Loucy (cell line): ENCODE results near the gene TJP3.
A peak's percentile ranks its signal among the peaks of the same experiment; 100 is the strongest.

Experiments used
- H2AFZ ChIP-seq: fragments of 200-600 bp; sonication (generic); 2 replicates; pipeline ENCODE4 v1.6.0; 2016; ENCODE audit warnings: antibody characterized with exemption, mild to moderate bottlenecking, low read length, moderate library complexity
- H3F3A ChIP-seq: fragments of 200-600 bp; 2 replicates; pipeline ENCODE4 v1.6.0; 2016; ENCODE audit warnings: antibody characterized with exemption, low read depth, mild to moderate bottlenecking
- H3K27me3 ChIP-seq: fragments of 200-600 bp; sonication (generic); 2 replicates; pipeline ENCODE4 v1.6.1; 2014; ENCODE audit warnings: low read length, mild to moderate bottlenecking; ENCODE audit not compliant: insufficient read depth, poor library complexity, severe bottlenecking
- H3K36me3 ChIP-seq: fragments of 200-600 bp; sonication (generic); 2 replicates; pipeline ENCODE4 v1.6.1; 2016; ENCODE audit warnings: low read length; ENCODE audit not compliant: insufficient read depth
- H3K4me1 ChIP-seq: fragments of 200-600 bp; sonication (generic); 2 replicates; pipeline ENCODE4 v1.5.1; 2014; ENCODE audit warnings: low read length, mild to moderate bottlenecking; ENCODE audit not compliant: insufficient read depth, poor library complexity, severe bottlenecking
- H3K4me2 ChIP-seq: fragments of 200-600 bp; sonication (generic); 2 replicates; pipeline ENCODE4 v1.6.0; 2014; ENCODE audit warnings: antibody characterized with exemption, low read length, low read depth, mild to moderate bottlenecking; ENCODE audit not compliant: poor library complexity, severe bottlenecking
- H3K4me3 ChIP-seq: fragments of 200-600 bp; sonication (generic); 2 replicates; pipeline ENCODE4 v1.5.1; 2014; ENCODE audit warnings: low read length, mild to moderate bottlenecking, mixed read lengths; ENCODE audit not compliant: poor library complexity, severe bottlenecking
- H3K79me2 ChIP-seq: fragments of 200-600 bp; sonication (generic); 2 replicates; pipeline ENCODE4 v1.6.1; 2014; ENCODE audit warnings: low read length; ENCODE audit not compliant: insufficient read depth
- H3K9ac ChIP-seq: fragments of 200-600 bp; sonication (generic); 2 replicates; pipeline ENCODE4 v1.6.0; 2014; ENCODE audit warnings: mild to moderate bottlenecking, low read depth, low read length, moderate library complexity; ENCODE audit not compliant: poor library complexity, severe bottlenecking
- H3K9me2 ChIP-seq: fragments of 200-600 bp; sonication (generic); replicated peaks from 2 replicates; pipeline ENCODE4 v1.6.1; 2016; ENCODE audit warnings: low read depth, low read length, mixed read lengths
- H3K9me3 ChIP-seq: fragments of 200-600 bp; sonication (generic); 2 replicates; pipeline ENCODE4 v1.6.1; 2014; ENCODE audit warnings: mild to moderate bottlenecking, antibody characterized with exemption, low read length, low read depth; ENCODE audit not compliant: insufficient read depth
- H4K20me1 ChIP-seq: fragments of 200-600 bp; sonication (generic); 2 replicates; pipeline ENCODE4 v1.6.0; 2014; ENCODE audit warnings: antibody characterized with exemption, low read length, mild to moderate bottlenecking; ENCODE audit not compliant: insufficient read depth, poor library complexity, severe bottlenecking
- CTCF ChIP-seq: fragments of 200-600 bp; sonication (generic); conservative IDR thresholded peaks from 2 replicates; pipeline ENCODE4 v1.5.1; 2014; ENCODE audit warnings: mild to moderate bottlenecking, antibody characterized with exemption, low read length
- EZH2phosphoT487 ChIP-seq: fragments of 200-600 bp; IDR thresholded peaks from 2 replicates; pipeline ENCODE4 v1.6.1; 2018; ENCODE audit warnings: antibody characterized with exemption, mild to moderate bottlenecking, moderate library complexity, borderline replicate concordance

TJP3 gene

GRCh38 chr19:3798137-3798536, 90.0 kb downstream of the TJP3 start:
- H3K4me1 ChIP-seq = no peaks in the 10 kb centered on the region
- H3K9me2 ChIP-seq = no peaks in the 10 kb centered on the region
- H3K4me3 ChIP-seq = no peak overlapping the region
- no peaks in the 10 kb centered on the region for H3K79me2 ChIP-seq
- H3K27me3 ChIP-seq = no peaks in the 10 kb centered on the region
- peaks cover 4% of the 10 kb centered on the region; the same call in 1 of the 2 replicates for H3K9me3 ChIP-seq
- no peaks in the 10 kb centered on the region for H3K36me3 ChIP-seq
- H3K9ac ChIP-seq = no peak overlapping the region
- peak overlapping the region; percentile 16 for H3K4me2 ChIP-seq
- no peaks in the 10 kb centered on the region for H4K20me1 ChIP-seq
- TF ChIP-seq CTCF (no peak), EZH2phosphoT487 (no peak)
- H2AFZ ChIP-seq = no peak overlapping the region
- H3F3A ChIP-seq = no peaks in the 10 kb centered on the region
